GM06990 (cell line): ENCODE data around the gene CCDC142.

Experiments used
- DNase-seq: peaks from one replicate; pipeline ENCODE4 v3.0.0-alpha.2; 2011; ENCODE audit not compliant: insufficient read length; ENCODE audit errors: extremely low read depth
- H3K27me3 ChIP-seq: replicated peaks from 2 replicates; pipeline ENCODE4 v1.6.0; 2011; ENCODE audit warnings: low read length; ENCODE audit not compliant: control insufficient read depth, insufficient read depth
- H3K36me3 ChIP-seq: 2 replicates; pipeline ENCODE4 v1.5.1; 2011; ENCODE audit warnings: low read length; ENCODE audit not compliant: control insufficient read depth, insufficient read depth
- H3K4me3 ChIP-seq: replicated peaks from 2 replicates; pipeline ENCODE4 v1.5.1; 2011; ENCODE audit warnings: low read depth, mild to moderate bottlenecking, control low read depth, low read length
- TF ChIP-seq, protein P1 (sequence below): IDR thresholded peaks from 2 replicates; pipeline ENCODE4 v1.5.1; 2011; ENCODE audit warnings: low read length, control low read depth, mild to moderate bottlenecking, inconsistent platforms; ENCODE audit not compliant: insufficient read depth, poor library complexity, severe bottlenecking

Gene CCDC142

DNA sequence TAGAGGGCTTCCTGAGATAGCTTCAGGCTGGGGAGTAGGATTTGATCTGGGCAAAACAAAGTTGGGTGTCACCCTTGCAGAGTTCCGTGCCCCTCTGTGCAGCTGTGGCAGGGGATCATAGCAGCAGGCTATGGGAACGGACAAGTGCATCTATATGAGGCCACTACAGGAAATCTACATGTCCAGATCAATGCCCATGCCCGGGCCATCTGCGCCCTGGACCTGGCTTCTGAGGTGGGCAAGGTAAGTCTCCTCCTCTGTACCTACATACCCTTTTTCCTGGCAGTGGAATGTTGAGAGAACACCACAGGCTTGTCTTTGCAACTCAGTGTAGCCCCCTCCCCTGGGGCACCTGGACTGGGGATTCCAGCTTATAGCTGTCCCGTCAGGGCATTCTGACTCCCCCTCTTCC lies 57.8 kb downstream of the CCDC142 start:
- TF ChIP-seq, protein P1, sequence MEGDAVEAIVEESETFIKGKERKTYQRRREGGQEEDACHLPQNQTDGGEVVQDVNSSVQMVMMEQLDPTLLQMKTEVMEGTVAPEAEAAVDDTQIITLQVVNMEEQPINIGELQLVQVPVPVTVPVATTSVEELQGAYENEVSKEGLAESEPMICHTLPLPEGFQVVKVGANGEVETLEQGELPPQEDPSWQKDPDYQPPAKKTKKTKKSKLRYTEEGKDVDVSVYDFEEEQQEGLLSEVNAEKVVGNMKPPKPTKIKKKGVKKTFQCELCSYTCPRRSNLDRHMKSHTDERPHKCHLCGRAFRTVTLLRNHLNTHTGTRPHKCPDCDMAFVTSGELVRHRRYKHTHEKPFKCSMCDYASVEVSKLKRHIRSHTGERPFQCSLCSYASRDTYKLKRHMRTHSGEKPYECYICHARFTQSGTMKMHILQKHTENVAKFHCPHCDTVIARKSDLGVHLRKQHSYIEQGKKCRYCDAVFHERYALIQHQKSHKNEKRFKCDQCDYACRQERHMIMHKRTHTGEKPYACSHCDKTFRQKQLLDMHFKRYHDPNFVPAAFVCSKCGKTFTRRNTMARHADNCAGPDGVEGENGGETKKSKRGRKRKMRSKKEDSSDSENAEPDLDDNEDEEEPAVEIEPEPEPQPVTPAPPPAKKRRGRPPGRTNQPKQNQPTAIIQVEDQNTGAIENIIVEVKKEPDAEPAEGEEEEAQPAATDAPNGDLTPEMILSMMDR = no peak
- no peak for DNase-seq
- Histone ChIP-seq H3K27me3 (no peaks in the 10 kb centered on the region), H3K4me3 (no peak overlapping the region), H3K36me3 (peaks cover 8% of the 10 kb centered on the region)

DNA sequence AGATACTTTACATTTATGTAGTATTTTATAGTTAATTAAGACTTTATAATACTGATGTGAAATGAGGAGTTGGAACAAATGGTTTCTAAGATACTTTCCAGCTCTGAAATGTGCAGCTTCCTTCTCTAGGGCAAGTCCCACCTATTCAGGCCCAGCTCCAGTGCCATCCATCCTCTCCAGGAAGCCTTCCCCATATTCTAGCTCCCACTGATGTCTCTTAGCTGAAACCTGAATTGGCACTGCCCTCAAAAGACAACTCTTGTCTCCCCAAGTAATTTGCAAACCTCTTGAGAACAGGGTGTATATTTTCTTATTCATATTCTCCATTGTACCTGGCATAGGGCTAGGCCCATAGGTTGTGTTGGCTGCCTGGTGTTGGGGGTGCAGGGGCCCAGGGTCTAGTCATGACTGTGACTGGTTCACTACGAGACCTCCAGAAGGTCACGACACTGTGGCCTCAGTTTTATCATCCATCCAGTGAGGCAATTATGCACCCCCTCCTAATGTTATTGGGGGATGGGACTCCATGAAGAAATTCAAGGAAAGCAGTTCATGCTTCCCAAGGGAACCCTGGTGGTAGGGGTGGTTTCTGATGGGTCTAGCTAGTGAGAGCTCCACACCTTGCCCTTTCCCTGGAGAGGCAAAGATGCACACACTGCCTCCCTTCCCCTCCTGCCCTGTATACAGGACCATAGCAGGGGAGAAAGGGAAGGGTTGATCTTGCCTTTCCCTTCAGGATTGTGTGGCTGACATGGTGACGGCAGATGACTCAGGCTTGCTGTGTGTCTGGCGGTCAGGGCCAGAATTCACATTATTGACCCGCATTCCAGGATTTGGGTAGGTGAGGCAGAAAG lies 58.4 kb downstream of the CCDC142 start:
- TF ChIP-seq, protein P1 = no peak
- no peaks in the 10 kb centered on the region for H3K27me3 ChIP-seq
- no peak for DNase-seq
- no peak overlapping the region for H3K4me3 ChIP-seq
- H3K36me3 ChIP-seq = peaks cover 8% of the 10 kb centered on the region
